Measurements from ENCODE around the gene DGCR2.

DNA sequence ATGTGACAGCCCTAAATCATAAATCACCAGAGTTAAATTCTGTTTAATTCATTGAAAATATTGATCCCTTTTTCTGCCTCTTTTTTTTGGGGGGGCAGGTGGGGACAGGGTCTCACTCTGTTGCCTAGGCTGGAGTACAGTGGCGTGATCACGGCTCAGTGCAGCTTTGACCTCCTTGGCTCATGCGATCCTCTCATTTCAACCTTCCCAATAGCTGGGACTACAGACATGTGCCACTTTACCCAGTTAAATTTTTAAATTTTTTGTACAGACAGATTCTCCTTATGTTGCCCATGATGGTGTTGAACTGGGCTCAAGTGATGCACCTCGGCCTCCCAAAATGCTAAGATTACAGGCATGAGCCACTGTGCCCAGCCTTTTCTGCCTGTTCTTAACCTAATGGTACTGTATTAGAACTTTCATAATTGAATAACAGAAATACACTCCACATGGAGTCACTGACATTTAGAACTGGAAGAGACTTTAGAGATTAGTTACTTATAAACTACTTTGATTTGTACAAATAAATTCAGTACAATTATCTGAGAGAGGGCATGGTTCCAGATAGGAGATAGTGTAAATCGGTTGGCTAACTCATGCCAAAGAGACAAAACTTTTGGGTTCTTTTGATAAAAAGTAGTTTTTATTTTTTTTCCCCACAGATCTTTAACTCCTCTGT, 109.8 kb downstream of the DGCR2 start:
- TF ChIP-seq CEBPB (IDR thresholded peaks at IDR 0.05; ENCODE audit: low read depth): no peak
- TF ChIP-seq, protein P1, sequence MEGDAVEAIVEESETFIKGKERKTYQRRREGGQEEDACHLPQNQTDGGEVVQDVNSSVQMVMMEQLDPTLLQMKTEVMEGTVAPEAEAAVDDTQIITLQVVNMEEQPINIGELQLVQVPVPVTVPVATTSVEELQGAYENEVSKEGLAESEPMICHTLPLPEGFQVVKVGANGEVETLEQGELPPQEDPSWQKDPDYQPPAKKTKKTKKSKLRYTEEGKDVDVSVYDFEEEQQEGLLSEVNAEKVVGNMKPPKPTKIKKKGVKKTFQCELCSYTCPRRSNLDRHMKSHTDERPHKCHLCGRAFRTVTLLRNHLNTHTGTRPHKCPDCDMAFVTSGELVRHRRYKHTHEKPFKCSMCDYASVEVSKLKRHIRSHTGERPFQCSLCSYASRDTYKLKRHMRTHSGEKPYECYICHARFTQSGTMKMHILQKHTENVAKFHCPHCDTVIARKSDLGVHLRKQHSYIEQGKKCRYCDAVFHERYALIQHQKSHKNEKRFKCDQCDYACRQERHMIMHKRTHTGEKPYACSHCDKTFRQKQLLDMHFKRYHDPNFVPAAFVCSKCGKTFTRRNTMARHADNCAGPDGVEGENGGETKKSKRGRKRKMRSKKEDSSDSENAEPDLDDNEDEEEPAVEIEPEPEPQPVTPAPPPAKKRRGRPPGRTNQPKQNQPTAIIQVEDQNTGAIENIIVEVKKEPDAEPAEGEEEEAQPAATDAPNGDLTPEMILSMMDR (IDR thresholded peaks at IDR 0.05 in 2 of 3, conservative IDR thresholded peaks at IDR 0.05 in 1 of 3; ENCODE audit: borderline replicate concordance in 1 of 3, insufficient read depth in 1 of 3, low read depth in 2 of 3, low read length in 2 of 3): no peak
